SK-N-SH (cell line): ENCODE results near the gene RICTOR.

Experiments used
- ELF1 ChIP-seq: IDR thresholded peaks from 2 replicates; pipeline ENCODE4 v1.4.0; 2012
- EZH2phosphoT487 ChIP-seq: fragments of 200-600 bp; sonication (generic); IDR thresholded peaks from 2 replicates; pipeline ENCODE4 v1.6.1; 2017; ENCODE audit warnings: low read depth, mixed run types, mild to moderate bottlenecking, antibody characterized with exemption, moderate library complexity, borderline replicate concordance
- FOXM1 ChIP-seq: IDR thresholded peaks from 2 replicates; pipeline ENCODE4 v1.4.0; 2012; ENCODE audit warnings: low read depth, mild to moderate bottlenecking
- GABPA ChIP-seq: IDR thresholded peaks from 2 replicates; pipeline ENCODE4 v1.4.0; 2012; ENCODE audit warnings: low read depth, mild to moderate bottlenecking
- NFIC ChIP-seq: IDR thresholded peaks from 2 replicates; pipeline ENCODE4 v1.4.0; 2012; ENCODE audit warnings: borderline replicate concordance
- POLR2AphosphoS5 ChIP-seq: IDR thresholded peaks from 2 replicates; pipeline ENCODE4 v1.6.1; 2012; ENCODE audit warnings: low read depth, low read length
- SIN3A ChIP-seq: IDR thresholded peaks from 2 replicates; pipeline ENCODE4 v1.6.1; 2012; ENCODE audit warnings: low read depth, mild to moderate bottlenecking, low read length, moderate library complexity, borderline replicate concordance
- TF ChIP-seq, protein P1 (sequence below): IDR thresholded peaks from 2 replicates; pipeline ENCODE4 v1.6.1; 2012; ENCODE audit warnings: mild to moderate bottlenecking, low read depth, low read length, moderate library complexity
- TF ChIP-seq, protein P2 (sequence below): fragments of 200-600 bp; sonication (generic); IDR thresholded peaks from 2 replicates; pipeline ENCODE4 v1.6.1; 2017; ENCODE audit warnings: antibody characterized with exemption, mild to moderate bottlenecking, moderate library complexity
- TF ChIP-seq, protein P3 (sequence below): fragments of 150-350 bp; IDR thresholded peaks from 2 replicates; pipeline ENCODE4 v1.6.1; 2017; ENCODE audit warnings: antibody characterized with exemption, low read length, low read depth, borderline replicate concordance
- TF ChIP-seq, protein P4 (sequence below): IDR thresholded peaks from 2 replicates; pipeline ENCODE4 v1.4.0; 2012; ENCODE audit warnings: low read depth, borderline replicate concordance
- TF ChIP-seq, protein P5 (sequence below): IDR thresholded peaks from 2 replicates; pipeline ENCODE4 v1.4.0; 2012; ENCODE audit warnings: low read depth

DNA sequence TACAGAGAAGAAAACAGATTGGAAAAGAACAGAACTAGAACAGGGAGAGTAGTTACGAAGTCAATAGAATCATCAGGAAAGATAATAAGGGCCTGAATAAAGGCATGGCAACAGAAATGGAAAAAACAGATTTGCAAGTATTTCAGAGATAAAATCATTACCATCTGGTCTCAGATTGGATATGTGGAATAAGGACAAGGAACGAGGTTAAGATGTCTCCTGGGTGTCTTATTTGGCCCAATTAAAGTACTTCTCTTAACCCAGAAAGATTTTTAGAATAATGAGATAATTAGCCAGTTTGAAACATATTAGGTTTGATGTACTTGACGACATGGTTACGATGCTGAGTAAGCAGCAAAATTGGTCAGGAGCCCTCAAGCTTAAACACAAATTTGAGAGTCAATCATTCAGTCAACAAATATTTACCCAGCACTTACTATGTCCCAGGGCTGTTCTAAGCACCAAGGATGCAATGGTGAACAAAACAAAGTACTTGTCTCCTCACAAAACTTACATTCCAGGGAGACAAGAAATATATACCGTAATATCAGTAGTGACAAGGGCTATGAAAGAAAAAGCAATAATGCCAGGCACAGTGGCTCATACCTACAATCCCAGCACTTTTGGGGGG, 18.3 kb downstream of the RICTOR start:
- TF ChIP-seq, protein P1, sequence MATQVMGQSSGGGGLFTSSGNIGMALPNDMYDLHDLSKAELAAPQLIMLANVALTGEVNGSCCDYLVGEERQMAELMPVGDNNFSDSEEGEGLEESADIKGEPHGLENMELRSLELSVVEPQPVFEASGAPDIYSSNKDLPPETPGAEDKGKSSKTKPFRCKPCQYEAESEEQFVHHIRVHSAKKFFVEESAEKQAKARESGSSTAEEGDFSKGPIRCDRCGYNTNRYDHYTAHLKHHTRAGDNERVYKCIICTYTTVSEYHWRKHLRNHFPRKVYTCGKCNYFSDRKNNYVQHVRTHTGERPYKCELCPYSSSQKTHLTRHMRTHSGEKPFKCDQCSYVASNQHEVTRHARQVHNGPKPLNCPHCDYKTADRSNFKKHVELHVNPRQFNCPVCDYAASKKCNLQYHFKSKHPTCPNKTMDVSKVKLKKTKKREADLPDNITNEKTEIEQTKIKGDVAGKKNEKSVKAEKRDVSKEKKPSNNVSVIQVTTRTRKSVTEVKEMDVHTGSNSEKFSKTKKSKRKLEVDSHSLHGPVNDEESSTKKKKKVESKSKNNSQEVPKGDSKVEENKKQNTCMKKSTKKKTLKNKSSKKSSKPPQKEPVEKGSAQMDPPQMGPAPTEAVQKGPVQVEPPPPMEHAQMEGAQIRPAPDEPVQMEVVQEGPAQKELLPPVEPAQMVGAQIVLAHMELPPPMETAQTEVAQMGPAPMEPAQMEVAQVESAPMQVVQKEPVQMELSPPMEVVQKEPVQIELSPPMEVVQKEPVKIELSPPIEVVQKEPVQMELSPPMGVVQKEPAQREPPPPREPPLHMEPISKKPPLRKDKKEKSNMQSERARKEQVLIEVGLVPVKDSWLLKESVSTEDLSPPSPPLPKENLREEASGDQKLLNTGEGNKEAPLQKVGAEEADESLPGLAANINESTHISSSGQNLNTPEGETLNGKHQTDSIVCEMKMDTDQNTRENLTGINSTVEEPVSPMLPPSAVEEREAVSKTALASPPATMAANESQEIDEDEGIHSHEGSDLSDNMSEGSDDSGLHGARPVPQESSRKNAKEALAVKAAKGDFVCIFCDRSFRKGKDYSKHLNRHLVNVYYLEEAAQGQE = no peak
- TF ChIP-seq, protein P2, sequence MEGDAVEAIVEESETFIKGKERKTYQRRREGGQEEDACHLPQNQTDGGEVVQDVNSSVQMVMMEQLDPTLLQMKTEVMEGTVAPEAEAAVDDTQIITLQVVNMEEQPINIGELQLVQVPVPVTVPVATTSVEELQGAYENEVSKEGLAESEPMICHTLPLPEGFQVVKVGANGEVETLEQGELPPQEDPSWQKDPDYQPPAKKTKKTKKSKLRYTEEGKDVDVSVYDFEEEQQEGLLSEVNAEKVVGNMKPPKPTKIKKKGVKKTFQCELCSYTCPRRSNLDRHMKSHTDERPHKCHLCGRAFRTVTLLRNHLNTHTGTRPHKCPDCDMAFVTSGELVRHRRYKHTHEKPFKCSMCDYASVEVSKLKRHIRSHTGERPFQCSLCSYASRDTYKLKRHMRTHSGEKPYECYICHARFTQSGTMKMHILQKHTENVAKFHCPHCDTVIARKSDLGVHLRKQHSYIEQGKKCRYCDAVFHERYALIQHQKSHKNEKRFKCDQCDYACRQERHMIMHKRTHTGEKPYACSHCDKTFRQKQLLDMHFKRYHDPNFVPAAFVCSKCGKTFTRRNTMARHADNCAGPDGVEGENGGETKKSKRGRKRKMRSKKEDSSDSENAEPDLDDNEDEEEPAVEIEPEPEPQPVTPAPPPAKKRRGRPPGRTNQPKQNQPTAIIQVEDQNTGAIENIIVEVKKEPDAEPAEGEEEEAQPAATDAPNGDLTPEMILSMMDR = no peak
- TF ChIP-seq, protein P3, sequence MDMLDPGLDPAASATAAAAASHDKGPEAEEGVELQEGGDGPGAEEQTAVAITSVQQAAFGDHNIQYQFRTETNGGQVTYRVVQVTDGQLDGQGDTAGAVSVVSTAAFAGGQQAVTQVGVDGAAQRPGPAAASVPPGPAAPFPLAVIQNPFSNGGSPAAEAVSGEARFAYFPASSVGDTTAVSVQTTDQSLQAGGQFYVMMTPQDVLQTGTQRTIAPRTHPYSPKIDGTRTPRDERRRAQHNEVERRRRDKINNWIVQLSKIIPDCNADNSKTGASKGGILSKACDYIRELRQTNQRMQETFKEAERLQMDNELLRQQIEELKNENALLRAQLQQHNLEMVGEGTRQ = no peak
- TF ChIP-seq, protein P4, sequence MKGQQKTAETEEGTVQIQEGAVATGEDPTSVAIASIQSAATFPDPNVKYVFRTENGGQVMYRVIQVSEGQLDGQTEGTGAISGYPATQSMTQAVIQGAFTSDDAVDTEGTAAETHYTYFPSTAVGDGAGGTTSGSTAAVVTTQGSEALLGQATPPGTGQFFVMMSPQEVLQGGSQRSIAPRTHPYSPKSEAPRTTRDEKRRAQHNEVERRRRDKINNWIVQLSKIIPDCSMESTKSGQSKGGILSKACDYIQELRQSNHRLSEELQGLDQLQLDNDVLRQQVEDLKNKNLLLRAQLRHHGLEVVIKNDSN = no peak
- TF ChIP-seq ELF1 (no peak), GABPA (no peak), FOXM1 (no peak), EZH2phosphoT487 (no peak), NFIC (no peak), SIN3A (no peak), POLR2AphosphoS5 (no peak)
- TF ChIP-seq, protein P5, sequence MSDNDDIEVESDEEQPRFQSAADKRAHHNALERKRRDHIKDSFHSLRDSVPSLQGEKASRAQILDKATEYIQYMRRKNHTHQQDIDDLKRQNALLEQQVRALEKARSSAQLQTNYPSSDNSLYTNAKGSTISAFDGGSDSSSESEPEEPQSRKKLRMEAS = no peak
